ENCODE data around the gene ITGB7. TPM values are rescaled to one million over a fixed set of nuclear protein-coding genes. Genes with fewer than 3 reads are reported as not detected.
A peak's percentile ranks its signal among the peaks of the same experiment; 100 is the strongest.

Gene ITGB7
- total RNA-seq, 1 experiment from 2014 or later = 1.9 TPM

GRCh38 chr12:53211476-53212381 is 4.7 kb upstream of the ITGB7 start:
- Histone ChIP-seq H2AFZ (ENCODE audit: low read length) (no peak overlapping the region), H3K79me2 (ENCODE audit: low read length) (peaks cover 13% of the 10 kb centered on the region), H3K4me3 (ENCODE audit: low read length) (no peak overlapping the region), H3F3A (ENCODE audit: low read length, unreplicated experiment) (no peaks in the 10 kb centered on the region), H3K4me1 (ENCODE audit: insufficient read depth, low read length) (peaks cover 13% of the 10 kb centered on the region), H3K9me3 (ENCODE audit: low read length) (no peaks in the 10 kb centered on the region), H3K9me2 (replicated peaks; ENCODE audit: low read length) (no peaks in the 10 kb centered on the region), H3K36me3 (ENCODE audit: low read depth, low read length) (peaks cover 37% of the 10 kb centered on the region), H3K9ac (ENCODE audit: low read length) (no peak overlapping the region), H3K27ac (ENCODE audit: low read length) (no peak overlapping the region), H4K20me1 (ENCODE audit: low read length) (no peaks in the 10 kb centered on the region), H3K4me2 (ENCODE audit: low read length) (no peak overlapping the region), H3K27me3 (ENCODE audit: low read length) (no peaks in the 10 kb centered on the region)
- no TSS peak for BruUV-seq (replicated peaks)
- CTCF ChIA-PET = interaction anchor here (0.6 to 1.0 kb wide), 2 partner anchors 32 to 78 kb away, joined by 3 to 5 read pairs; no protein-coding TSS in a partner anchor
- no peak for ATAC-seq
- DNase-seq = no peak
- intact Hi-C loops (cut with micrococcal nuclease) = loop anchor here (2.0 kb wide), 1 partner anchor 39 kb away; no protein-coding TSS in a partner anchor
- TF ChIP-seq EZH2phosphoT487 (IDR thresholded peaks at IDR 0.05; ENCODE audit: borderline replicate concordance, low read length) (no peak), EZH2 (IDR thresholded peaks at IDR 0.05; ENCODE audit: low read length, unreplicated experiment) (no peak), CTCF (conservative IDR thresholded peaks at IDR 0.05; ENCODE audit: low read depth, low read length) (peak; percentile 61)
- POLR2A ChIA-PET (ENCODE audit: unreplicated experiment) = no interaction called here

- peaks cover 15% of the 10 kb centered on the region for H3K4me1 ChIP-seq (ENCODE audit: insufficient read depth, low read length)
- H2AFZ ChIP-seq (ENCODE audit: low read length) = no peak overlapping the region
- TF ChIP-seq EZH2 (IDR thresholded peaks at IDR 0.05; ENCODE audit: low read length, unreplicated experiment) (no peak), EZH2phosphoT487 (IDR thresholded peaks at IDR 0.05; ENCODE audit: borderline replicate concordance, low read length) (no peak), CTCF (conservative IDR thresholded peaks at IDR 0.05; ENCODE audit: low read depth, low read length) (no peak)
- H3K9ac ChIP-seq (ENCODE audit: low read length) = no peak overlapping the region
- H3K9me2 ChIP-seq (replicated peaks; ENCODE audit: low read length) = no peaks in the 10 kb centered on the region
- ChIA-PET CTCF (no interaction called here), POLR2A (ENCODE audit: unreplicated experiment) (no interaction called here)
- peaks cover 37% of the 10 kb centered on the region for H3K36me3 ChIP-seq (ENCODE audit: low read depth, low read length)
- DNase-seq = no peak
- H3K4me2 ChIP-seq (ENCODE audit: low read length) = no peak overlapping the region
- no peak for ATAC-seq
- H3K79me2 ChIP-seq (ENCODE audit: low read length) = peaks cover 4% of the 10 kb centered on the region
- H4K20me1 ChIP-seq (ENCODE audit: low read length) = no peaks in the 10 kb centered on the region
- H3K27ac ChIP-seq (ENCODE audit: low read length) = no peak overlapping the region
- no peaks in the 10 kb centered on the region for H3K27me3 ChIP-seq (ENCODE audit: low read length)
- intact Hi-C loops (cut with micrococcal nuclease) = no loop called here
- TSS peak; percentile 20 for BruUV-seq (replicated peaks)
- H3K4me3 ChIP-seq (ENCODE audit: low read length) = no peak overlapping the region
- H3K9me3 ChIP-seq (ENCODE audit: low read length) = no peaks in the 10 kb centered on the region
- H3F3A ChIP-seq (ENCODE audit: low read length, unreplicated experiment) = no peaks in the 10 kb centered on the region
These were observed 3.8 kb upstream of the ITGB7 start for GRCh38 chr12:53210843-53211242.
